Muscle of arm (tissue), 12 donors: ENCODE results near the gene PRM2. TPM values are rescaled to one million over a fixed set of nuclear protein-coding genes. Genes with fewer than 3 reads are reported as not detected.

Experiments
- DNase-seq: peaks from one replicate; pipeline ENCODE4 v3.0.0-alpha.2; 2013
- polyA plus RNA-seq, 12 donors: library from polyadenylated mRNA; unstranded; fragments of 120-200 nt; gene quantifications; one replicate each; pipeline ENCODE4 v1.2.1, GENCODE V29; 2013; ENCODE audit not compliant: insufficient read length in 12 of 12

PRM2 gene
- polyA plus RNA-seq, 12 donors: not detected

DNA sequence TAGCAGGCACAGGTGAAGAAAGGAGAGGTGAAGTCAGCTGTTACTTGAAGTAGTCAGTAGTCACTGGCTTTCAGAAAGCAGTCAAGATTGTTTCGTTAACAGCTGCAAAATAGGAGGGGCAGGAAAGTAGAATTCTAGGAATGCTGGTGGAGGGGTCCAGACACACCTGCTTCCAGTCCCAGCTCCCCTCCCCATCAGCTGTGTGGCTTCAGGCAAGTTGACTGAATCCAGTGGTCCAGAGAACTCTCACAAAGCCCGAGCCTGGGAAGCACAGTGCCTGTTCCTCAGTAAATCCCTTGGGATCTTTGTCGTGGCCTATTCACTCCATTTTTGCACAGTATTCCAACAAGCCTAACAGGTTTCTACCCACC is 15.7 kb downstream of the PRM2 start:
- no peak for DNase-seq

DNA sequence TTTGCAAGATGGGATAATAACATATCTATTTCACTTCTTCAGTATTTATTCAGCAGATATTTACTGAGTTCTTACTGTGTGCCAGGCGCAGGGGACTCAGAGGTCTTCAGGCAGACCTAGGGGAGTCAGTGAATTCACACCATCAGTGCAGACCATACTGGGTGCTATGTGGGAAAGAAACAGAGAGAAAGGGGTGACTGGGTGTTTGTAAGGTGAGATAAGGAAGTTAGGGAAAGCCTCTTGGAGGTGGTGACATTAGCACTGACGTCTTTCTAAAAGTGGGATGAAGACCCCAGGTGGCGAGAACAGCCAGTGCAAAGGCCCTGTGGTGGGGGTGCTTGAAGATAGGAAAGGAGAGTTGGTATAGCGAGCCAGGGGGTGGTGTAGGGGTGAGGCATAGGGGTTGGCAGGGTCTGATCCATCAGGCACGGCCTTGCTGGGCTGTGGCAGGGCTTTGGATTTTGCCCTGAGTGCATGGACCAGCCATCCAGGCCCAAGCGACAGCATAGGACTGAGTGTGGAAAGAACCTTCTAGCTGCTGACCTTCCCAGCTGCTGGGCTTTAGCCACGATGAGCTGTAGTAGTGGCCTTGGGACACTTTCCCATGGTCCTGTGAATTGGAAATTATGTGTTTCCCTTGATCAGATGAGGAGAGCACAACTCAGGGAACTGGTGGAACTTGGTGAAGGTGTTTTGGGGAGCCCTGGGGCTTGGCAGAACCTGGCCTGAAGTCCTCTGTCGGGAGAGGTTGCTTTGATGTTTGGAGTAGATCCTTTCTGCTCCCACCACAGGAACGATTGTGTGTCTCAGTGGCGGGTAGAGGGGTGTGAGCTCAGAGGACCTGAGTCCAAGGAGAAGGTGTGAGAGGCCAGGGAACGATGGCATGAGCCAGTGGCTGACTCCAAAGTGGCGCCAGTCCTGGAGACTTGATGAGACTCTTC is 16.4 kb downstream of the PRM2 start:
- no peak for DNase-seq

DNA sequence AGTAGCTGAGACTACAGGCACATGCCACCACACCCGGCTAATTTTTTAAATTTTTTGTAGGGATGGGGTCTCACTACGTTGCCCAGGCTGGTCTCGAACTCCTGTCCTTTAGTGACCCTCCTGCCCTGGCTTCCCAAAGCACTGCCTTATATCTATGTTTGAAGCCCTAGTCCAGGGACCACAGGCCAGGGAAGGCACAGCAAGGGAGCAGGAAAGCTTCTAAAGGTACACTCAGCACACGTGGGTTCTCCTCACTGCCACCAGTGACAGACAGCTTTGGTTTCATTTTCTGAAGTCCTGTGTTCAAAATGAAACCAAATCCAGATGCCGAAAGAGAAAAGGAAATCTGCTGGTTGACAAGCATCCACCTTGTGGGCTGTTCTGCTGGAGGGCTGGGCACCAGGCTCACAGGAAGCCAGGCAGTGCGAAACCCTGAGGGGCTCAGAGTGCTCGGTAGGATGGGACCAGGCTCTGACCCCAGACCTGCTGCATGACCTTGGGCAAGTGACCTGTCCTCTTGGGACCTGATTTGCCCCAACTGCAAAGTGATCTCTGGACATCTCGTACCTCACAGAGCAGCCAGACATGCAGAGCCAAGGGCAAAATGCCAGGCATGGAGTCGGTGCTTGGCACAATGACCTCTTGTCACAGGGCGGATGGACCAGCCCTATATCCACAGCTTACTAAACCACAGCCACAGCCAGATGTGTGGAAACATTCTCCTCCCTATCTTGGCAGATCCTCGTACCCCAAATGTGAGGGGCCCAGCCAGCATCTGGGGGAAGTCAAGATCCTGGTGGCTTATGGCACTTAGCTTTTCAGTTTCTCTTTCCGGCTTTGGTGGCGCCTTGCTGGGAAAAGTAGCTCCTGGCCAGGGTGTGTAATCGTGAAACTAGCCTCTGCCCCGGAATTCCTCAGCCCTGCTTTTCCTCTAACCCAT is 17.5 kb downstream of the PRM2 start:
- DNase-seq: no peak

DNA sequence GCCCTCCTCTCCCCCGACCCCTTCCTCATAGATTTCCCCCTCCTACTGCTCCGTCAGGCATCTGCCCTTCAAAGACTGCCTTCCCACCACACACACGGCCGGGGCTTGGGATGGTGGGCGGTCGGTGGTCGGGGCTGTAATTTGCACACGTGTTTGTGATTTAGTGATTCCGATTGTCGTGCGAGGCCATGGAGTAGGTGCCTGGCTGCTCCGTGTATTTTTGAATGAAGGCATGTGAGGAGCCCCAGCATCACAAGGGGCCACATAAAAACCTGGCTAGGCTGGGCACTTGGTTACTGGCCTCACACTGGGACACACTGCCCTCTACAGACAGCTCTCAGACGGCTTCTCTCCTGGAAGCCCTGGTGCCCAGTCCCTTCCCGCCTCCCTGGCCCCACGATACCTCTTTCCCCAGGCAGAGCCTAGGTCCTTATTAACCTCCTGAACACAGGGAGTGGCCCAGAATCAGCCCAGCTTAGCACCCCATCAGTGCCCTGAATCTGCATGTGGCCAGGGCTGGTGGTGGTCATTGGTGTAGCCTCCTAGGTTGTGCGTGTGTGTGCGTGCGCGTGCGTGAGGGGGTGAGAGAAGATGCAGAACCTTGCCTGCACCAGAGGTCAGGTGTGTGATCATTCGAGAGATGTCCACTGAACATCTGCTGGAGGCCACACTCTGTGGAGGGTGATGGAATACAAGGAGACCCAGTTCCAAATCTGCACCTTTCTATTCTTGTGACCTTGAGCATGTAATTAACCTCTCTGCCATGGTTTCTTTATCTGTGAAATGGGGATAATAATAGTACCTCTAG is 18.9 kb downstream of the PRM2 start:
- peak; percentile 86 for DNase-seq

DNA sequence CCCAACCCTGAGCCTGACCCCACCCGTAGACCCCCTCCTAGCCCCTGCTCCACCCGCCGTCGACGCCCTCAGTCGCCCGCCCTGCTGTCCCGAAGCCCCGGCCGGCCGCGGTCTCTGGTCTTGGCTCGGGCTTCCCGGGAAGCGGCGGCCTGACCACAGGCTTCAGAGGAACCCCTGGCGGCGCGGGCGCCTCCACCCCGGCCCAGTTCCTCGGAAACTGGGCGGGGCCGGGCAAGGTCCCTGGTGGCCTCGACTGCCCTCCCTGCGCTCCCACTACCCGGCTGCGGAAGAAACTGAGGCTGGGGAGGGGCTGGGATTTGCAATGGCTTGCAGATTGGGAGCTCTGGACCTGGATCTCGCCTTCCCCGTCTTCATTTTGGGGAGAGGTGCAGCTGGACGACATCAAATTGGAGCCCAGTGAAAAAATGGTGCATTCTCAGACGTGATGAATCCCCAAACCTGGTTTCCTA is 19.6 kb downstream of the PRM2 start:
- DNase-seq: peak; percentile 52

DNA sequence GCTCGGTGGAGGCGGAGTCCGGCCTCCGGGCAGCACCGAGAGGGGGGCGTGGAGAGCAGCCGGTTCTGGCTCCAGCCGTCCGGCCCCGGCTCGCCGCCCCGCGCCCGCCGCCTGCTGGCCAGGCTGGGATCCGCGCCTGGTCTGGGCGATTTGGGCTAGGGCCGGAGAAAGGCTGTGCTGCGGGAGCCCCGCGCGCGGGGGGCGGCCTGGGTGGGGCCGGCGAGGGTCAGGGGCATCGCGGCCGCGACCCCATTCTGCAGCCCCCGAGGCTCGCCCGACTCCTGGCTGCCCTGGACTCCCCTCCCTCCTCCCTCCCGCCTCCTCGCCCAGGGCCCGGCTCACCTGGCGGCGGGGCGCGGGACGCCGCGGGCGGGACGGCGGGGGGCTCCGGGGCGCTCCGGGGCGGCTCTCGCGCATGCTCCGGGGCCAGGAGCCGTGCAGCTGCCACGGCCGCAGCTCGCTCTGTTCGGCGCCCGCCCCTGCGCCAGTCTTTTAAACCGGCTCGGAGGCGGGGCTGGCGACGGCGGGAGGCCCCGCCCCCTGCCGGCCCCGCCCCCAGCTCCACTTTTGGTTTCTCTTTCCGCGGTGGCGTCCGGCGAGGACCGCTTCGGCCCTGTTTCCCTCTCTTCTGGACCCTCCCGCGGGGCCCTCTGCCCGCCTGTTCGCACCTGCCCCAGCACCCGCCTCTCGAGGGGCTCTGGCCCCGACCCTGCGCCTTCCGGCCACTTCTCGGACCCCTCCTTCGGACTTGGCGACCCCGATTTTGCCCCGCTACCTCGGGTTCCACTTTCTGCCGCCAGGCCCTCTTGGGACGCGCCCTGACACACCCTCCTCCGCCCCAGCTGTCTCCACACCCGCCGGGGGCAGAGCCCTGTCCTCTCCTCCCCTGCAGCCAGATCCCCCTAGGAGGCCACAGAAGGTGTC is 20.3 kb downstream of the PRM2 start, which contains the start of gene SOCS1:
Gene SOCS1, minus strand, starts transcription at position 468 of the 924 bp plus-strand sequence. CDS start 726 bp downstream, outside the sequence.
- DNase-seq: peak; percentile 90

DNA sequence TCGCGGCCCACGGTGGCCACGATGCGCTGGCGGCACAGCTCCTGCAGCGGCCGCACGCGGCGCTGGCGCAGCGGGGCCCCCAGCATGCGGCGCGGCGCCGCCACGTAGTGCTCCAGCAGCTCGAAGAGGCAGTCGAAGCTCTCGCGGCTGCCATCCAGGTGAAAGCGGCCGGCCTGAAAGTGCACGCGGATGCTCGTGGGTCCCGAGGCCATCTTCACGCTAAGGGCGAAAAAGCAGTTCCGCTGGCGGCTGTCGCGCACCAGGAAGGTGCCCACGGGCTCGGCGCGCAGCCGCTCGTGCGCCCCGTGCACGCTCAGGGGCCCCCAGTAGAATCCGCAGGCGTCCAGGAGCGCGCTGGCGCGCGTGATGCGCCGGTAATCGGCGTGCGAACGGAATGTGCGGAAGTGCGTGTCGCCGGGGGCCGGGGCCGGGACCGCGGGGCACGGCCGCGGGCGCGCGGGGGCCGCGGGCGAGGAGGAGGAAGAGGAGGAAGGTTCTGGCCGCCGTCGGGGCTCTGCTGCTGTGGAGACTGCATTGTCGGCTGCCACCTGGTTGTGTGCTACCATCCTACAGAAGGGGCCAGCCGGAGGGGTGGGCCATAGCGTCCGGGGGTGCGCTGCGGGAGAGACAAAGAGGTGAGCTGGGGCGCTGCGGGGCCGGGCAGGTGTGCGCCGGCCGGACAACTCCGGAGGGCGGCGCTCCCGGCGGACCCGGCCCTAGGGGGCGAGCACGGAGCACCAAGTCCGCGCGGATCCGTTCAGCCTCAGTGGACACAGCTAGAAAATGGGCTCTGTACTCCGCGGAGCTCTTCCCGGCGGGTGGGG is 21.2 kb downstream of the PRM2 start:
- DNase-seq: peak; percentile 50

DNA sequence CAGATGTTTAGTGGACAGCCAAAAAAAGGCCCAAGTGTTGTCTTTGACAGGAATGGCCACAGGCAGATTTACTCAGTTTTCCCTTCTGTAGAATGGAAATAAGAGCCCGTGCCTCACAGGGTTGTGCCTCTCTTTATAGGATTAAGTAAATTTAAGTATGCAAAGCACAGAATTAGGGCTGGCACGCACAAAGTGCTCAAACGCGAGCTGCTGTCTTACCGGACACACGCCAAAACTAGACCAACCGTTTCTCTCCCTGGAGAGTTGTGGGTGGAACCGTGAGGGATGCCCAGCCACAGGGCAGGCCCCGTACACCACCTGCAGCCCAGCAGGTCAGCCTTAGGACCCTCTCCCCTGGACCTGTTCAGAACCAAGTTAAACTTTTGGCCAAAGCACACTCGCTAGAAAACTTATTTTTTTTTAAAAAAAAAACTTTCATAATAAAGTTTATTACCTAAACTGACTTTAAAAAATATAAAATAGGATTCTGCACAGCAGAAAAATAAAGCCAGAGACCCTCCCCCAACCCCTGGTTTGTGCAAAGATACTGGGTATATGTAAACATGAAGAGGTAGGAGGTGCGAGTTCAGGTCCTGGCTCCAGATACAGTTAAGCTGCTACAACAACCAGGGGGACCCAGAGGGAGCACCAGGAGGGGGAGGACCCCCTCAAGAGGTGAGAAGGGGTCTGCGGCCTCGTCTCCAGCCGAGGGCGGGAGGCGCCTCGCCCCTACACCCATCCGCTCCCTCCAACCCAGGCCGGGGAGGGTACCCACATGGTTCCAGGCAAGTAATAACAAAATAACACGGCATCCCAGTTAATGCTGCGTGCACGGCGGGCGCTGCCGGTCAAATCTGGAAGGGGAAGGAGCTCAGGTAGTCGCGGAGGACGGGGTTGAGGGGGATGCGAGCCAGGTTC is 22.0 kb downstream of the PRM2 start:
- DNase-seq: no peak

DNA sequence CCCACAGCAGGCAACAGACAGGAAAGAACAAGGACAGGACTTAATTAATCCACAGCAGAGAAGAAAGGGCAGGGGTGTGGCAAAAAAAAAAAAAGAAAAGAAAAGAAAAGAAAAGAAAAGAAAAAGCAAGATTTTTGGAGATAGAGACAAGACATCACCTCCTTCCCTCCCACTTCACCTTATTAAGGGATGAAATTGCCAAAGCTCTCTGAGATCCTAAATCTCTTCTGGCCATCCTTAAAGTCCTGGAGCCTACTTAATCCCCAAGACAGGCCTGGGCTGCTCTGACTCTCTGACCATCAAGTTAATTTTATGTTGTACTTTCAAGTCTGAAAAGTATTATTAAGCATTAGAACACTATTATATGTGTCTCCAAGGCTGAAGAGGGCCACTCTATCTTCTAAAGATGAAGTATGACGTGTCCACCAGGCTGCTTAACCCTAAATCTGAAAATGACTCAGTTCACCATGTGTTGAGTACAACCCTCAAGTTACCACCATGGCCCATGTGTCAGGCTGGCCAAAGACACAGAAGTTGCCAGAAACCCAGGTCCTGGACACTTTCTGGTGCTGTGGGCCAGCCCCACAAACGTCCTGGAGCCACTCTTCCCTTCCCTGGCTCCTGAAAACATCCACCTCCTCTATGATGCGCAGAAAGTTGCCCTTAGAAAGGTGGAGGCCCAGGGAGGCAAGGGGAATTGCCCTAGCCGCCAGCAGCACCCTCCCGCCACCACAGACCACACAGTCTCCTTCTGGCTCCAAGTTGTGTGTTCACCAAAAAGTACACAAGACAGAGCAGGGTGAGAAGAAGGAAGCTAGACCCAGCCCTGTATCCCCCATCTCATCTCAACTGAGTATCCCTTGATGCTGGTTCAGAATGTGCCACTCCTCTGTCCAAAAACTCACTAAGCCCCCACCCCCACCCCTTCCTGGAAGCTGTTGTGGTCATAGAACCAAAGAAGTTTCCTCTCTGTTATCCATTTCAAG is 23.0 kb downstream of the PRM2 start:
- no peak for DNase-seq

DNA sequence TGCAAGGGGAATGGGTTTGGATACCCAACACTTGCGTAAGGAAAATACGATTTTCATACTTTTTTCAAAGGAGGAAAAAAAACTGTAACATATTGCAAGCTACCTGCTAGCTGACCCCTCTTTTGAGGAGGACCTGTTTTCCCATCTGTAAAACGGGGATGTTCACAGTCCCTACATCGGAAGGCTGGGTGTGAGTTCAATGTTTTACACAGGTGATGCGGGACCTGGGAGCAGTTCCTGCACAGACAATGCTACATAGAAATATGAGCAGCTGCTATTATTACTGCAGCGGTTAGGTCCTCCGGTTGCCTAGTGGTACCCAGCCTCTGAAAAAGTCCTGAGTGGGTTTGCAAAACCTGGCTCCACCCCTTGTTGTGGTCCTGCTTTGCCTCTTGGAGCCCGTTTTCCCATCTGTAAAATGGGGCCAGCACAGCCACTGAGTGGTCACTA is 23.8 kb downstream of the PRM2 start:
- no peak for DNase-seq

DNA sequence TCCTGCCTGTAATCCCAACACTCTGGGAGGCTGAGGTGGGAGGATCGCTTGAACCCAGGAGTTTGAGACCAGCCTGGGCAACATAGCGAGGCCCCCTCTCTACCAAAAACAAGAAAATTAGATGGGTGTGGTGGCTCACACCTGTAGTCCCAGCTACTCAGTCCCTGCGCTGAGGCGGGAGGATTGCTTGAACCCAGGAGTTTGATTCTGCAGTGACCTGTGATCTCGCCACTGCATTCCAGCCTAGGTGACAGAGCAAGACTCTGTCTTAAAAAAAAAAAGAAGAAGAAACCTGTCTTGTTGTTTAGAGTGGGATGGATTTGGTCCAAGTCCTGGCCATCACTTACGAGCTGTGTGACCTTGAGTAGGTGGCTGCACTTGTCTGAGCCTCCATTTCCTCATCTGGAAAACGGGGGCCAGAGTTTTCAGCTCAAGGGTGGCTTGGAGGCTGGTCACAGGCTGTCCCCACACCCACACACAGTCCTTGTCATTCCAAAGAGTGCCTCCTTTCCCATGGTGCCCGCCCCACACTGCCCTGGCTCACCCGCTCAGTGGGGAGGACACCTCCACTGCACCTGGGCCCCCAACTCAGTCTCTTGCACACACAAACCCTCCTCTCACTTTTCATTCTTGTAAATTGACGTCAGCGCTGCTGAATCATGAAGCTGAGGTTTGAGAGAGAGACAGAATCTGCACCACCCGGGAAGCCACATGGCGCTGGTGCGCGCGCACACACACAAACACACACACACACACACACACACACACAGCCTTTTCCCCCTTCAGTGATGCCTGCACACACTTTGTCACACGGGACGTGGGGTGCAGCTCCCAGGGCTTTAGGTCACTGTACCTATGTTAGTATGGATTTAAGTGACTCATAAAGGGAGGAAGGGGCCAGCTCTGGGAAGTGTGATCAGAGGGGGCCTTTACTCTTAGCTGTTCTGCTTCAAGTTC is 24.5 kb downstream of the PRM2 start:
- DNase-seq: no peak

DNA sequence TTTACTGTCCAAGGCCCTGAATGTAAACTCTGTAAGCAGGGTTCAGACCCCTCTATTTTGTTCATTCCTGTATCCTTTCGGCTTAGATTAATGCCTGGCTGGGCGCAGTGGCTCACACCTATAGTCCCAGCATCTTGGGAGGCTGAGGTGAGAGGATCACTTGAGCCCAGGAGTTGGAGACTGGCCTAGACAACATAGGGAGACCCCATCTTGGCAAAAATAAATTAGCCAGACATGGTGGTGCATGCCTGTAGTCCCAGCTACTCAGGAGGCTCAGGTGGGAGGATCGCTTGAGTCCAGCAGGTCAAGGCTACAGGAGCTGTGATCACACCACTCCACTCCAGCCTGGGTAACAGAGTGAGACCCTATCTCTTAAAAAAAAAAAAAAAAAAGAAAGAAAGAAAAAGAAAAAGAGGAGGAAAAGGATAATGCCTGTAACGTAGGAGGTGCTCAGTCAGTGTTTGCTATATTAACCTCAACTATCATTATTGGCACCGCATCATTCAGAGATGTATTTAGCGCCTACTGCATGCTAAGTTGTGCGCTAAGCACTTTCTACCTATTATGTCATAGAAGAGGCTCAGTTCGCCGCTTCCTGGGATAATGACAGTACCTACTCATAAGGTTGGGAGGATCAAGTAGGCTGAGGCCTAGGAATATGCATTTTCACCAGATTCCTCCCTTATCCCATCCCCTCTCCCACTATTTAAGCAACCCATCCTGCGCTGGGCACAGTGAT is 25.3 kb downstream of the PRM2 start:
- no peak for DNase-seq

DNA sequence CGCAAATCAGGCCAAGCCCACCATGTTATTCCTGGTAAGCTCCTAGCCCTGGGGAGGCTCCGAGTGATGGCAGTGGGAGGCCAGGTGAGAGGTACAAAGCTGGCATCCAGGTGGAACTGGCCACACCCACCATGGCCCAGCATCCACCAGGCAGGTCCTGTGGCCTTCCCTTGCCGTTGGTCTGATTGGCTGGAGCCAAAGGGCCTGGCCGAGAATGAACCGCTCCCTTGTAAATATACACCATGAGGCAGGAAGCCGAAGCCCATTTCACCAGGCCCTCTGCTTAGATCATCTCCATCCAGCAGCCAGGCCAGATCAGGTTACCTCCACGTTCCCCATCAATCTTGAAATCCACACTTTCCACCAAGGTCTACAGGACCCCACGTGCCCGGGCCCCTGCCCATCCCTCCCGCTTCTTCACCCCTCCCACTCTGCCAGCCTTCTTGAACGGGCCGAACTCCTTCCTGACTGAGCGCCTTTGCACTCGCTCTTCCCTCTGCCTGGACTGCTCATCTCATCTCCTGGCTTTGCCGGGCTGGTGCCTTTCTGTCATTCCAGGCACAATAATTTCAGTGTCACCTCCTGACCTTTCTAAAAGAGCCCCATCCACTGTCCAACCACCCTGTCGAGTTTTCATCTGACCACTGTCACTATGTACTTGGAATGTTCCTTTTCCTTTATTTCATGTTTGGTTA is 26.0 kb downstream of the PRM2 start:
- no peak for DNase-seq
